Suppressor macrophage treated with lipopolysaccharide for 4 hours (primary cell): ENCODE data around the gene NLRC5.
"Not testable (repeated sequence)": the region's sequence is repeated elsewhere in the genome, so short reads cannot be mapped to it uniquely, and the experiment has no call there.

Source experiments
- DNase-seq: peaks from one replicate; pipeline ENCODE4 v3.0.0-alpha.2; 2020

The NLRC5 gene

GRCh38 chr16:57001026-57001679 is 11.8 kb downstream of the NLRC5 start:
- DNase-seq = no peak

- no peak for DNase-seq
Measured at GRCh38 chr16:57003439-57004386, 14.4 kb downstream of the NLRC5 start.

- DNase-seq = no peak
Measured at GRCh38 chr16:57004387-57005250, 15.3 kb downstream of the NLRC5 start.

- DNase-seq = not testable (repeated sequence)
Measured at GRCh38 chr16:57005597-57005996, 16.2 kb downstream of the NLRC5 start.

- DNase-seq = no peak
Measured at GRCh38 chr16:57007050-57007449, 17.7 kb downstream of the NLRC5 start.

- DNase-seq = no peak
Measured at GRCh38 chr16:57007530-57007929, 18.2 kb downstream of the NLRC5 start.

- no peak for DNase-seq
Measured at GRCh38 chr16:57008440-57008839, 19.1 kb downstream of the NLRC5 start.

GRCh38 chr16:57009643-57010170 is 20.4 kb downstream of the NLRC5 start:
- DNase-seq = no peak

- DNase-seq = no peak
Measured at GRCh38 chr16:57012353-57012752, 23.0 kb downstream of the NLRC5 start.

- DNase-seq = no peak
Measured at GRCh38 chr16:57013229-57013628, 23.9 kb downstream of the NLRC5 start.

- peak; percentile 65 for DNase-seq
Measured at GRCh38 chr16:57013902-57014301, 24.5 kb downstream of the NLRC5 start.

- no peak for DNase-seq
Measured at GRCh38 chr16:57016301-57016700, 26.9 kb downstream of the NLRC5 start.

- DNase-seq = no peak
Measured at GRCh38 chr16:57016831-57017230, 27.5 kb downstream of the NLRC5 start.

GRCh38 chr16:57017251-57017650 is 27.9 kb downstream of the NLRC5 start:
- no peak for DNase-seq

- no peak for DNase-seq
Measured at GRCh38 chr16:57019746-57020145, 30.4 kb downstream of the NLRC5 start.

GRCh38 chr16:57020651-57021050 is 31.3 kb downstream of the NLRC5 start:
- no peak for DNase-seq

GRCh38 chr16:57021757-57022156 is 32.4 kb downstream of the NLRC5 start:
- no peak for DNase-seq

GRCh38 chr16:57022445-57022844 is 33.1 kb downstream of the NLRC5 start:
- no peak for DNase-seq

GRCh38 chr16:57023541-57024249 is 34.3 kb downstream of the NLRC5 start:
- no peak for DNase-seq

- DNase-seq = no peak
Measured at GRCh38 chr16:57024894-57025680, 35.7 kb downstream of the NLRC5 start.
